Limb (tissue), 2 donors: ENCODE data around the gene PCSK4.

ENCODE experiments used
- DNase-seq, 2 donors: peaks; one replicate each; pipeline ENCODE4 v3.0.0-alpha.2; 2016; ENCODE audit errors: extremely low spot score in 2 of 2

Gene PCSK4

DNA sequence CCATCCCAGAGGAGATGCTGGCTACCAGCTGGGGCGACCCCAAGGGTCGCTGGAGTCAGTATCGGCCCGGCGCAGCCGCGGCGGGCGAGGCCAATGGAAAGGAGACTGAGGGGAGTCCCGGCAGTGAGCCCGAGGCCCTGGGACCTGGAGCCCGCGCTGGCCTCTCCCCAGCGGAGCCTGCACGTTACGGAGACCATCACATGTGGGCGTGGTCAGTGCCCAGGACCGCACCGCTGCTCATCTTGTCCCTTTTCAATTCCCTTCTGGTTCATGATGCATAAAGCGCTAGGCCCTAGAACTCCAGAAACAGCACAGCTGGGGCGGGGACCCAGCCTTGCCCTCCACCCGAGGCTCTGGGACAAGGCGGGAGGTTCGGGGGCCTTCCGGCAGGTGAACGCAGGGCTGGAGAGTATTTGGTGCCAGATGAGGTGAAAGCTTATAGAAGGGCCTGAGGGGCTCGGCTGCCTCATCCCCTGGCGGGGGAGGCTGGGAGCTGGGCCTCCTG, 19.1 kb downstream of the PCSK4 start:
- no peak for DNase-seq

DNA sequence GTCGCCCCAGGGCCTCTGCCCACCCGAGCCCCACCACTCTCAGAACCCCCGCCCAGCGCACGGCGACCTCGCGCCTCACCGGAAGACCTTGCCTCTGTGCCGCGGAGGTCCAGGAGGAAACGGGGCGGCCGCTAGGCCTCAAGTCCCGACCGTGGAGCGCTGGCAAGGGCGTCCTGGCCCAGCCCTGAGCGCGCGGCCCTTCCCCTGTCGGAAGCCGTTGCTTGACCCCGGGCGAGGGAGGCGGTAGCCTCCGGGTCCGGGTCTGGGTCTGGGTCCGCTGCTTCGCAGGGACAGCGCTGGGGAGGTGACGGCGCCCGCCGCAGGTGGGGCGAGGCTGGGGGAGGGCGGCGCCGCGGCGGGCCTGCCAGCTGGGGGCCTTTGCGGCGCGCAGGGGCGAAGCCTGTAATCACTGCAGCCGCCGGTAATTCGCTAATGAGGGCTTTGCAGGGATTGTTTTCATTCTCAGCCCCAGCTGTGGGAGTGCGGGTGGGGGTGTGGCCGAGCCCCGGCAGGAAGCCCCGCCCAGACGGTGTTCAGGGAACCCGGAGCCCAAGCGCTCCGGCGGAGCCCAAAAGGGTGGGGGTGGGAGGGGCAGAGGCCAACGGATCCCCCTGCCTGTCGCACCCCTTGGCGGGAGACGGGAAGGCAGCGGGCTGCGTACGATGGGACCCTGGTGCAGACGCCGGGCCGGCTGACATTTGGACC, 19.7 kb downstream of the PCSK4 start:
- peak in 1 of 2 donors; percentile 54 for DNase-seq

DNA sequence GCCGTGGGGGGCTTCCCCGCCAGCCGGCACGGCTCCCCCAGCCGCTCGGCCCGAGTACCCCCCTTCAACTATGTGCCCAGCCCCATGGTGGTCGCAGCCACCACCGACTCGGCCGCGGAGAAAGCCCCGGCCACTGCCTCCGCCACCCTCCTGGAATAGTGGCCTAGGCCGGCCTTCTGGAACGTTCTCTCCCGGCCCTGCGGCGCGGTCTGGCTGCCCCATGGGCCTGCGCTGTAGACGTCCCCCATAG, 20.2 kb downstream of the PCSK4 start:
- DNase-seq = no peak

DNA sequence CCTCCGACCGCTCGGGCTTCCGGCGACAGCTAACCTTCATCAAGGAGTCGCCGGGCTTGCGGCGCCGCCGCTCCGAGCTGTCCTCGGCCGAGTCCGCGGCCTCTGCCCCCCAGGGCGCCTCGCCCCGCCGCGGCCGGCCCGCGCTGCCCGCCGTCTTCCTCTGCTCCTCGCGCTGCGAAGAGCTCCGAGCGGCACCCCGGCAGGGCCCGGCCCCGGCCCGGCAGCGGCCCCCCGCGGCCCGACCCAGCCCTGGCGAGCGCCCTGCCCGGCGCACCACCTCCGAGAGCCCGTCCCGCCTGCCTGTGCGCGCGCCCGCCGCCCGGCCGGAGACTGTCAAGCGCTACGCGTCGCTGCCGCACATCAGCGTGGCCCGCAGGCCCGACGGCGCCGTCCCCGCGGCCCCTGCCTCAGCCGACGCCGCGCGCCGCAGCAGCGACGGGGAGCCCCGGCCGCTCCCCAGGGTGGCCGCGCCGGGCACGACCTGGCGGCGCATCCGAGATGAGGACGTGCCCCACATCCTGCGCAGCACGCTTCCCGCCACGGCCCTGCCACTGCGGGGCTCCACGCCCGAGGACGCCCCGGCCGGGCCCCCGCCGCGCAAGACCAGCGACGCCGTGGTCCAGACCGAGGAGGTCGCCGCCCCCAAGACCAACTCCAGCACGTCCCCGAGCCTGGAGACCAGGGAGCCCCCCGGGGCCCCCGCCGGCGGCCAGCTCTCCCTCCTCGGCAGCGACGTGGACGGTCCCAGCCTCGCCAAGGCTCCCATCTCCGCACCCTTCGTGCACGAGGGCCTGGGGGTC, 20.7 kb downstream of the PCSK4 start:
- no peak for DNase-seq

DNA sequence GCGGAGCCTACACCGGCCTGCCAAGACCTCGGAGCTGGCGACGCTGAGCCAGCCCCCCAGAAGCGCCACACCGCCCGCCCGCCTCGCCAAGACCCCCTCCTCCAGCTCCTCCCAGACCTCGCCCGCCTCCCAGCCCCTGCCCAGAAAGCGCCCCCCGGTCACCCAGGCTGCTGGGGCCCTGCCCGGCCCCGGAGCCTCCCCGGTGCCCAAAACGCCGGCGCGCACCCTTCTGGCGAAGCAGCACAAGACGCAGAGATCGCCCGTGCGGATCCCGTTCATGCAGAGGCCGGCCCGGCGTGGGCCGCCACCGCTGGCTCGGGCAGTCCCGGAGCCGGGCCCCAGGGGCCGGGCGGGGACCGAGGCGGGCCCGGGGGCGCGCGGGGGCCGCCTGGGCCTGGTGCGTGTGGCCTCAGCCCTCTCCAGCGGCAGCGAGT, 21.3 kb downstream of the PCSK4 start:
- no peak for DNase-seq

DNA sequence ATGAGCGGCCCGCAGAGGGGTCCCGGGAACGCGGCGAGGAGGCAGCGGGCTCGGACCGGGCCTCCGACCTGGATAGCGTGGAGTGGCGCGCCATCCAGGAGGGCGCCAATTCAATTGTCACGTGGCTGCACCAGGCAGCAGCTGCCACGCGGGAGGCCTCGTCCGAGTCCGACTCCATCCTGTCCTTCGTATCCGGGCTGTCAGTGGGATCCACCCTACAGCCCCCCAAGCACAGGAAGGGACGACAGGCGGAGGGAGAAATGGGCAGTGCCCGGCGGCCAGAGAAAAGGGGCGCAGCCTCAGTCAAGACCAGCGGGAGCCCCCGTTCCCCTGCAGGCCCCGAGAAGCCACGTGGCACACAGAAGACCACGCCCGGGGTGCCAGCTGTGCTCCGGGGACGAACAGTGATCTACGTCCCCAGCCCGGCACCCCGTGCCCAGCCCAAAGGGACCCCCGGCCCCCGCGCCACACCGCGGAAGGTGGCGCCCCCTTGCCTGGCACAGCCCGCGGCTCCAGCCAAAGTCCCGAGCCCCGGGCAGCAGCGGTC, 21.8 kb downstream of the PCSK4 start:
- DNase-seq = no peak

DNA sequence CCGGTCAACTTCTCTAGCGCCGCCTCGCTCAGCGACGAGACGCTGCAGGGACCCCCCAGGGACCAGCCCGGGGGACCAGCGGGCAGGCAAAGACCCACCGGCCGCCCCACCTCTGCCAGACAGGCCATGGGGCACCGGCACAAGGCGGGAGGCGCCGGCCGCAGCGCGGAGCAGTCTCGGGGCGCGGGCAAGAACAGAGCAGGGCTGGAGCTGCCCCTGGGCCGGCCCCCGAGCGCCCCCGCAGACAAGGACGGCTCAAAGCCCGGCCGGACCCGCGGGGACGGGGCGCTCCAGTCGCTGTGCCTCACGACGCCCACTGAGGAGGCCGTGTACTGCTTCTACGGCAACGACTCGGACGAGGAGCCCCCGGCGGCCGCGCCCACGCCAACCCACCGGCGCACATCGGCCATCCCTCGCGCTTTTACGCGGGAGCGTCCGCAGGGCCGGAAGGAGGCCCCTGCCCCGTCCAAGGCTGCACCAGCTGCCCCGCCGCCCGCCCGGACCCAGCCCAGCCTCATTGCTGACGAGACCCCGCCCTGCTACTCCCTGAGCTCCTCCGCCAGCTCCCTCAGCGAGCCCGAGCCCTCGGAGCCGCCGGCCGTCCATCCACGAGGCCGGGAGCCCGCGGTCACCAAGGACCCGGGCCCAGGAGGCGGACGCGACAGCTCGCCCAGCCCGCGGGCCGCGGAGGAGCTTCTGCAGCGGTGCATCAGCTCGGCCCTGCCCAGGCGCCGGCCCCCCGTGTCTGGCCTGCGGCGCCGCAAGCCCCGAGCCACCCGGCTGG, 22.5 kb downstream of the PCSK4 start:
- DNase-seq = peak in 1 of 2 donors; percentile 42

DNA sequence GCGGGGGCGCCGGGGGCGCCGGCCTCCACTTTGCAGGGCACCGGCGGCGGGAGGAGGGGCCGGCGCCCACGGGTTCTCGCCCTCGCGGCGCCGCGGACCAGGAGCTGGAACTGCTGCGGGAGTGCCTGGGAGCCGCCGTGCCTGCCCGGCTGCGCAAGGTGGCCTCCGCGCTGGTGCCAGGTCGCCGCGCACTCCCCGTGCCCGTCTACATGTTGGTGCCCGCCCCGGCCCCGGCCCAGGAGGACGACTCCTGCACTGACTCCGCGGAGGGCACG, 23.0 kb downstream of the PCSK4 start:
- peak in 1 of 2 donors; percentile 44 for DNase-seq

DNA sequence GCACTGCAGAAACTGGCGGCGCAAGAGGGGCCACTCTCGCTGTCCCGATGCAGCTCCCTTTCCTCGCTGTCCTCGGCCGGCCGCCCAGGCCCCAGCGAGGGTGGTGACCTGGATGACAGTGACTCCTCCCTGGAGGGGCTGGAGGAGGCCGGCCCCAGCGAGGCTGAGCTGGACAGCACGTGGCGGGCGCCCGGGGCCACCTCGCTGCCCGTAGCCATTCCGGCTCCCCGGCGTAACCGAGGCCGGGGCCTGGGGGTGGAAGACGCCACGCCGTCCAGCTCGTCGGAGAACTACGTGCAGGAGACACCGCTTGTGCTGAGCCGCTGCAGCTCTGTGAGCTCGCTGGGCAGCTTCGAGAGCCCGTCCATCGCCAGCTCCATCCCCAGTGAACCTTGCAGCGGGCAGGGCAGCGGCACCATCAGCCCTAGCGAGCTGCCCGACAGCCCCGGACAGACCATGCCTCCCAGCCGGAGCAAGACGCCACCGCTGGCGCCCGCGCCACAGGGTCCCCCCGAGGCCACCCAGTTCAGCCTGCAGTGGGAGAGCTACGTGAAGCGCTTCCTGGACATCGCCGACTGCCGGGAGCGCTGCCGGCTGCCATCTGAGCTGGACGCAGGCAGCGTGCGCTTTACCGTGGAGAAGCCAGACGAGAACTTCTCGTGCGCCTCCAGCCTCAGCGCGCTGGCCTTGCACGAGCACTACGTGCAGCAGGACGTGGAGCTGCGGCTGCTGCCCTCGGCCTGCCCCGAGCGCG, 23.5 kb downstream of the PCSK4 start:
- peak in 1 of 2 donors; percentile 40 for DNase-seq

DNA sequence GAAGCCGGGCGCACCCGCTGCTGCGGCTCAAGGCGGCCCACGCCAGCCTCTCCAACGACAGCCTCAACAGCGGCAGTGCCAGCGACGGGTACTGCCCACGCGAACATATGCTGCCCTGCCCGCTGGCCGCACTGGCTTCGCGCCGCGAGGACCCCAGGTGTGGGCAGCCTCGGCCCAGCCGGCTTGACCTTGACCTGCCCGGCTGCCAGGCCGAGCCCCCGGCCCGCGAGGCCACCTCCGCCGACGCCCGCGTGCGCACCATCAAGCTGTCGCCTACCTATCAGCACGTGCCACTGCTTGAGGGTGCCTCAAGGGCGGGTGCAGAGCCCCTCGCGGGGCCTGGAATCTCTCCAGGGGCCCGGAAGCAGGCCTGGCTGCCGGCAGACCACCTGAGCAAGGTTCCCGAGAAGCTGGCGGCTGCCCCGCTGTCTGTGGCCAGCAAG, 24.1 kb downstream of the PCSK4 start:
- no peak for DNase-seq

DNA sequence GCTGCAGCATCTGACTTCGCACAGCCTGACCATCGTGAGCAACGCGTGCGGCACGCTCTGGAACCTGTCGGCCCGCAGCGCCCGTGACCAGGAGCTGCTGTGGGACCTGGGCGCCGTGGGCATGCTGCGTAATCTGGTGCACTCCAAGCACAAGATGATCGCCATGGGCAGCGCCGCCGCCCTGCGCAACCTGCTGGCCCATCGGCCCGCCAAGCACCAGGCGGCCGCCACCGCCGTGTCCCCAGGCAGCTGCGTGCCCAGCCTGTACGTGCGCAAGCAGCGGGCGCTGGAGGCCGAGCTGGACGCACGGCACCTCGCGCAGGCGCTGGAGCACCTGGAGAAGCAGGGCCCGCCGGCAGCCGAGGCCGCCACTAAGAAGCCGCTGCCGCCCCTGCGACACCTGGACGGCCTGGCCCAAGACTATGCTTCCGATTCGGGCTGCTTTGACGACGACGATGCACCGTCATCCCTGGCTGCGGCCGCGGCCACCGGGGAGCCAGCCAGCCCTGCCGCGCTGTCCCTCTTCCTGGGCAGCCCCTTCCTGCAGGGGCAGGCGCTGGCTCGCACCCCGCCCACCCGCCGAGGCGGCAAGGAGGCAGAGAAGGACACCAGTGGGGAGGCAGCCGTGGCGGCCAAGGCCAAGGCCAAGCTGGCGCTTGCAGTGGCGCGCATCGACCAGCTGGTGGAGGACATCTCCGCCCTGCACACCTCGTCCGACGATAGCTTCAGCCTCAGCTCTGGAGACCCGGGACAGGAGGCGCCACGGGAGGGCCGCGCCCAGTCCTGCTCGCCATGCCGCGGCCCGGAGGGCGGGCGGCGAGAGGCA, 24.7 kb downstream of the PCSK4 start:
- DNase-seq = peak in 1 of 2 donors; percentile 55

DNA sequence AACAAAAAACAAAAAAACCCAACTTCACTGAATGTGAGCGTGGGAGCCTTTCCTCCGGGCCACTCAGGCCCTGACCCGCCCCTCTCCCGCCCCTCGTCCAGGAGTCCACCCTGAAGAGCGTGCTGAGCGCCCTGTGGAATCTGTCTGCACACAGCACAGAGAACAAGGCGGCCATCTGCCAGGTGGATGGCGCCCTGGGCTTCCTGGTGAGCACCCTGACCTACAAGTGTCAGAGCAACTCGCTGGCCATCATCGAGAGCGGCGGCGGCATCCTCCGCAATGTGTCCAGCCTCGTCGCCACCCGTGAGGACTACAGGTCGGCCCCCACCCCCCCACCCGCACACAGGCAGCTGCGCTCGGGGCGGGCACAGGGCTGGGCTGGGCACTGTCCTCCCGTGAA, 28.3 kb downstream of the PCSK4 start:
- no peak for DNase-seq

DNA sequence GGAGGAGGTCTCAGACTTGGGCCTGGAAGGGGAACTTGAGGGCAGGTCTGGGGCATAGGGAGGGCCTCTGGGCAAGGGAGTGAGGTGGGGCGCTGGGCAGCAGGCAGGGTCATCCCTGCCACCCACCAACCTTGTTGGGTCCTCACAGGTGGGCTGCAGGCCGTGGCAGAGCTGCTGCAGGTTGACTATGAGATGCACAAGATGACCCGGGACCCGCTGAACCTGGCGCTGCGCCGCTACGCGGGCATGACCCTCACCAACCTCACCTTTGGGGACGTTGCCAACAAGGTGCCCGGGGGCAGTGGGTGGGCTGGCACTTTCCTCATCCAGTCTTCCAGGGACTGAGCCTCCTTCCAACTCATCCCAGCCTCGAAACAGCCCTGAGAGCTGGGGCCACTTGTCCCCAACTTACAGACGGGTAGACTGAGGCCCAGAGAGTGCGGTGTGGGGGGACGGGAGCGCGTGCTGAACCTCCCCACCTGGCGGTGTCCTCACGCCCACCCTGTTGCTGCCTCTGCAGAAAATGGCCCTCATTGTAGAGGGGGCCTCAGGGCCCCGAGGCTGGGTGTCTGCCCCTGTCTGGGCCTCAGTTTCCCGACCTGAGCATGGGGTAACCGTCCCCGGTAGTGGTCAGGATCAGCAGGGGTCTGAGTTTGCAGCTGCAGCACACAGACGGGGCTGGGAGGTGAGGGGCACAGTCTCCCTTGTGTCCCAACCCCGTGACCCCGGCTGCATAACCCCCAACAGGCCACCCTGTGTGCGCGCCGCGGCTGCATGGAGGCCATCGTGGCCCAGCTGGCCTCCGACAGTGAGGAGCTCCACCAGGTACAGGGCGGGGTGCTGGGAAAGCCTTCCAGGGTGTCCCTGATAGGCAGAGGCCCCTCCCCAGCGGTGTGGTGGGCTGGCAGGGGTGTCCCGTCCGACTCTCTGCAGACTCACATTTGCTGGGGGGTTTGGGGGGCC, 29.8 kb downstream of the PCSK4 start:
- no peak for DNase-seq

DNA sequence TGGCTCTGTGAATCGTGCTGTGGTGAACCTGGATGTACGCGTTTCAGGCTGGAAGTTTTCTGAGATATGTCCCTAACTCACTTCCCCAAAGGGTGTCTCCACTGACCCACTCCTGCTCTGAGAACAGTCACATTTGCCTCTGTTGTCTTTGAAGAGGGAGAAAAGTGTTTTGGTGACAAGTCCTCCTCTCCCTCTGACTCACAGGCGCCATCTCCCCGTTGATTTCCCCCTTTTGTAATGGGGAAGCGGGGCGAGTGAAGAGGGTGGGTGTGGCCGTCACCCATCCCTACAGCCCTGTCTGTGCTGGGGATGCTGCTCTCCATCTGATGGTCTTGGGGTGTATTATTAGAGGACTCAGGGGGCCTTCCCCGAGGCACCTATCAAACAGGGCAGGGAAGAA, 30.7 kb downstream of the PCSK4 start:
- DNase-seq = no peak

DNA sequence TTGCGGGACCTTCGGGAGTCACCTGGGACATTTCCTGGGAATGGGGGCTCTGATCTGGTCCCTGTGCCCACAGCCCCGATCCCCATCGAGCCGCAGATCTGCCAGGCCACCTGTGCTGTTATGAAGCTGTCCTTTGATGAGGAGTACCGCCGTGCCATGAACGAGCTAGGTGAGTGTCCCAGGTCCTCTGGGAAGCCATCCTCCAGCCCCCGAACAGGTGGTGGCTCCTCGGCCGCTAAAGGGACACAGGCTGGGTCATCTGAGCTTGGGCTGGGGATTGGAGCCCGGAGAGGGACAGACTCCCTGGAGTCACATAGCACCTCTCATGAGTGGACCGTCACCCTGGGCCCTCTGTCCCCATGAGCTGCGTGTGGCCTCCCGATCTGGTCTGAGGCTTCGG, 32.3 kb downstream of the PCSK4 start:
- no peak for DNase-seq

DNA sequence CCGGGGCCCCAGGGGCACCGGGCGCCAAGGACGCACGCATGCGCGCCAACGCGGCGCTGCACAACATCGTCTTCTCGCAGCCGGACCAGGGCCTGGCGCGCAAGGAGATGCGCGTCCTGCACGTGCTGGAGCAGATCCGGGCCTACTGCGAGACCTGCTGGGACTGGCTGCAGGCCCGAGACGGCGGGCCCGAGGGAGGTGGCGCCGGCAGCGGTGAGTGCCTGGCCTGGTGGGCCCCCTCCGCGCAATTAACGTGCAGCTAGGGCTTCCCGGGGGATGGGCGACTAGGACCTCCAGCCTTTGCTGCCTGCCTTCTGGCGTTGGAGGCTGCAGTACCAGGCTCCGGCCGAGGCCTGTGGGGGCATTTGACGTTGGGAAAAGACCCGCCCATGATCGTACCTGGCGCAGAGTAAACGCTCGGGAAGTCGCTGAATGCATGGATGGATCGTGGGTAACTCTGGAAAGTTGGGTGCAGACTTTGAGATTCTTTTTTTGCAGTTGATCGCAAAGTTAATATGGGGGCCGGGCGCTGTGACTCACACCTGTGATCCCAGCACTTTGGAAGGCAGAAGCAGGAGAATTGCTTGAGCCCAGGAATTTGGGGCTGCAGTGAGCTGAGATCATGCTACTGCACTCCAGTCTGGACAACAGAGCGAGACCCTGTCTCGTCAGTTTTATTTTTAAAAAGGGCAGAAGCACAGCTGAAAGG, 33.0 kb downstream of the PCSK4 start:
- DNase-seq = peak in 1 of 2 donors; percentile 44

DNA sequence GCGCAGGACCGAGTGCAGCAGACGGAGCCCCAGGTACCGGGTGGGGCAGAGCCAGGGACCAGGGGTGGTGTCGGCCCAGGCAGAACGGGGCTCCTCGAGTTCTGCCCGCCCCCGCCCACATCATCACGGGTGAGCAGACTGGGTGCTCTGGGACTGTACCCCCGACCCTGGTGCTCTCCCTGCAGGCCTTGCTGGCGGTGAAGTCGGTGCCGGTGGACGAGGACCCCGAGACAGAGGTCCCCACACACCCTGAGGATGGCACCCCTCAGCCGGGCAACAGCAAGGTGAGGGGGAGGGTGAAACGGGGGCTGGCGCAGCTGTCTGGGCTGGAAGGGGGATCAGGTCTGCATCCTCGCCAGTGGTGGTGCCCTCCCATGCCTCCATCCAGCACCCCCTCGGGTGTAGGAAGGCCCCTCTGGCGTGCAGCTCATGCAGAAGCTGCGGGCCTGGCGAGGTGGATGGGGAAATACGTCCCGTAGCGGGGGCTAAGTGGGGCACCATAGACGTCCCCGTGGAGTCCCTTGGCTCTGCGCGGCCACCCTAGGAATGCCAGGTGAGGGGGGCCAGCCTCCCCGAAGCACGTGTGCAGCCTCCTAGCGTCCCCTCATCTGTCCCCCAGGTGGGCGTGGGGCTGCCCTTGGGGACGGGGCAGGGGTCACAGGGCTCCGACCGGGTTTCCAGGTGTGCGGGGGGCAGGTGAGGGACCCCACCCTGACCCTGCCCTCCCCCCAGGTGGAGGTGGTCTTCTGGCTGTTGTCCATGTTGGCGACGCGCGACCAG, 33.8 kb downstream of the PCSK4 start:
- peak in 1 of 2 donors; percentile 34 for DNase-seq
